HepG2 (cell line): Measurements from ENCODE around the gene FAM47B. TPM values are rescaled to one million over a fixed set of nuclear protein-coding genes. Genes with fewer than 3 reads are reported as not detected.

ENCODE experiments used
- ATAC-seq: fragments of 200-7000 bp; cut with Tn5 transposase; 3 replicates; pipeline ENCODE4 v1.9.1; 2020; ENCODE audit warnings: mild to moderate bottlenecking, moderate library complexity
- BruUV-seq: library from RNA; stranded (reverse); fragments of 400-500 nt; replicated peaks from 2 replicates; lab custom pipeline; 2021; lab: Mats Ljungman, UMichigan
- CTCF ChIA-PET: fragments of 300-600 bp; formaldehyde crosslinking; extraction: SDS; loops from one replicate; lab custom pipeline; 2021; ENCODE audit warnings: low total read pairs, inconsistent platforms, low intra/inter-chr PET ratio; lab: Yijun Ruan, JAX
- POLR2A ChIA-PET: fragments of 350-600 bp; sonication (Branson Sonifier 250); formaldehyde crosslinking; loops from one replicate; lab custom pipeline; 2020; ENCODE audit warnings: antibody characterized with exemption, inconsistent platforms; lab: Yijun Ruan, JAX
- DNase-seq: peaks from one replicate; pipeline ENCODE4 v3.0.0-alpha.2; 2015; ENCODE audit warnings: low spot score
- FAIRE-seq: peaks from 3 replicates; lab custom pipeline; 2011; peaks lifted over from hg19 to GRCh38; lab: Jason Lieb, UNC
- H2AFZ ChIP-seq: one replicate; pipeline ENCODE4 v1.6.1; 2011; ENCODE audit warnings: low read length, inconsistent platforms
- H3K27ac ChIP-seq: fragments of 300-600 bp; 3 replicates; pipeline ENCODE4 v1.8.0; 2011; ENCODE audit warnings: mixed run types, mild to moderate bottlenecking, mixed read lengths, low read length, inconsistent platforms; ENCODE audit not compliant: insufficient read depth; ENCODE audit errors: extremely low read length
- H3K27me3 ChIP-seq, 2 experiments: fragments of 200-600 bp in 1 of 2; 2 replicates in 1 of 2; 3 replicates in 1 of 2; pipeline versions ENCODE4 v1.6.0 to v1.8.0; 2011; ENCODE audit warnings: low read length in 2 of 2, mild to moderate bottlenecking in 2 of 2, moderate library complexity in 2 of 2, inconsistent platforms in 1 of 2; ENCODE audit not compliant: insufficient read depth in 2 of 2, control insufficient read depth in 1 of 2
- H3K36me3 ChIP-seq, 2 experiments: fragments of 200-600 bp in 1 of 2; replicated peaks in 1 of 2; 2 replicates in 1 of 2; 3 replicates in 1 of 2; pipeline versions ENCODE4 v1.5.1 to v1.8.0; 2011; ENCODE audit warnings: low read length in 2 of 2, inconsistent platforms in 1 of 2; ENCODE audit not compliant: insufficient read depth in 2 of 2, control insufficient read depth in 1 of 2
- H3K4me1 ChIP-seq: 2 replicates; pipeline ENCODE4 v1.5.1; 2012; ENCODE audit warnings: low read length, inconsistent platforms; ENCODE audit not compliant: insufficient read depth
- H3K4me2 ChIP-seq: 2 replicates; pipeline ENCODE4 v1.6.0; 2011; ENCODE audit warnings: low read depth, low read length, inconsistent platforms
- H3K4me3 ChIP-seq, 3 experiments: fragments of 200-600 bp in 1 of 3; sonication (generic), shearing (Covaris generic) in 1 of 3; replicated peaks in 1 of 3; 2 replicates each; pipeline ENCODE4 v1.5.1; 2011 to 2016; ENCODE audit warnings: low read length in 3 of 3, inconsistent platforms in 2 of 3, low read depth in 2 of 3, mild to moderate bottlenecking in 2 of 3, control low read depth in 1 of 3, mixed read lengths in 1 of 3; ENCODE audit not compliant: insufficient read depth in 1 of 3
- H3K79me2 ChIP-seq: one replicate; pipeline ENCODE4 v1.6.1; 2011; ENCODE audit warnings: low read length, inconsistent platforms; ENCODE audit not compliant: insufficient read depth
- H3K9ac ChIP-seq: 2 replicates; pipeline ENCODE4 v1.6.0; 2011; ENCODE audit warnings: mild to moderate bottlenecking, low read depth, low read length, inconsistent platforms; ENCODE audit not compliant: insufficient read depth
- H3K9me3 ChIP-seq: 2 replicates; pipeline ENCODE4 v1.5.1; 2012; ENCODE audit warnings: mild to moderate bottlenecking, low read length
- H4K20me1 ChIP-seq: 2 replicates; pipeline ENCODE4 v1.6.0; 2011; ENCODE audit warnings: inconsistent platforms, mild to moderate bottlenecking, low read length, moderate library complexity; ENCODE audit not compliant: insufficient read depth
- MYC ChIP-seq: sonication (generic); formaldehyde crosslinking; IDR thresholded peaks from 2 replicates; pipeline ENCODE4 v1.9.0; 2021; ENCODE audit warnings: missing genetic modification reagents, borderline replicate concordance
- PHF5A ChIP-seq: IDR thresholded peaks from one replicate; pipeline ENCODE4 v1.6.1; 2018; ENCODE audit warnings: low read depth, missing genetic modification reagents; ENCODE audit not compliant: unreplicated experiment
- RCOR2 ChIP-seq: IDR thresholded peaks from 2 replicates; pipeline ENCODE4 v1.6.1; 2016; ENCODE audit warnings: missing biosample characterization, missing genetic modification reagents
- TAF15 ChIP-seq: fragments of 200-400 bp; formaldehyde crosslinking; IDR thresholded peaks from one replicate; pipeline ENCODE4 v1.6.1; 2018; ENCODE audit warnings: mild to moderate bottlenecking, low read depth, low read length; ENCODE audit not compliant: poor library complexity, severe bottlenecking
- TBX3 ChIP-seq: fragments of 450-650 bp; IDR thresholded peaks from 2 replicates; pipeline ENCODE4 v1.6.1; 2017; ENCODE audit warnings: antibody characterized with exemption, mild to moderate bottlenecking, inconsistent platforms, borderline replicate concordance
- ZNF264 ChIP-seq: sonication (generic); formaldehyde crosslinking; IDR thresholded peaks from 2 replicates; pipeline ENCODE4 v1.4.0; 2020; ENCODE audit warnings: missing genetic modification reagents
- ZNF563 ChIP-seq: sonication (generic); formaldehyde crosslinking; IDR thresholded peaks from 2 replicates; pipeline ENCODE4 v1.8.0; 2022; ENCODE audit warnings: mild to moderate bottlenecking, moderate library complexity, missing genetic modification reagents
- ZNF670 ChIP-seq: sonication (generic); formaldehyde crosslinking; IDR thresholded peaks from 2 replicates; pipeline ENCODE4 v1.8.0; 2022; ENCODE audit warnings: mild to moderate bottlenecking, missing genetic modification reagents, borderline replicate concordance
- ZNF746 ChIP-seq: sonication (generic); formaldehyde crosslinking; IDR thresholded peaks from 2 replicates; pipeline ENCODE4 v1.8.0; 2022; ENCODE audit warnings: mild to moderate bottlenecking, missing genetic modification reagents
- WGBS: methylation state at CpG from one replicate; pipeline ENCODE4 v1.1.6; 2017; ENCODE audit warnings: low lambda C conversion rate; 5-methylcytosine and 5-hydroxymethylcytosine counted together
- in situ Hi-C: cut with HindIII; loops from 2 replicates; pipeline ENCODE4 v1.10.0; 2017; ENCODE audit warnings: low pct_unique_long_range_greater_than_20kb; ENCODE audit not compliant: extremely low pct_ligation_motif_present
- intact Hi-C: fragments of 100-400 bp; cut with micrococcal nuclease; formaldehyde crosslinking; loops from one replicate; pipeline ENCODE4 v1.10.0; 2022; ENCODE audit not compliant: unreplicated experiment
- polyA plus RNA-seq, 8 experiments: library from polyadenylated mRNA; depleted of rRNA in 3 of 8; stranded (reverse) in 7 of 8; unstranded in 1 of 8; fragments of >200 nt; fragmentation: Illumina TruSeq in 4 of 8; extraction: Trizol in 4 of 8; gene quantifications; 2 replicates each; pipeline versions ENCODE4 v1.2.1 to v1.2.3, GENCODE V29; 2011 to 2016; ENCODE audit warnings: low read depth in 4 of 8, missing spikeins in 1 of 8, mixed read lengths in 1 of 8; ENCODE audit not compliant: insufficient read depth in 1 of 8
- total RNA-seq, 5 experiments: library from RNA; depleted of rRNA; stranded (reverse); fragments of >200 nt; fragmentation: Illumina TruSeq; extraction: Trizol; gene quantifications; 2 replicates each; pipeline ENCODE4 v1.2.3, GENCODE V29; 2016; ENCODE audit warnings: low read depth in 1 of 5

Gene FAM47B
- total and polyA plus RNA-seq, 2 of the 13 experiments (the other 11 are each of a cell fraction or from before 2014, with no cell fraction given), result not detected

- H3K9me3 ChIP-seq, result peaks cover 11% of the 10 kb centered on the region
- no CpG with 5 or more reads among the region's 1 CpG for WGBS
- DNase-seq, result no peak
- no peaks in the 10 kb centered on the region for H3K79me2 ChIP-seq
- no TSS peak for BruUV-seq
- H2AFZ ChIP-seq, result no peak overlapping the region
- H4K20me1 ChIP-seq, result no peaks in the 10 kb centered on the region
- no peaks in the 10 kb centered on the region for H3K27me3 ChIP-seq
- intact Hi-C loops, result no loop called here
- H3K4me1 ChIP-seq, result no peaks in the 10 kb centered on the region
- no peak overlapping the region for H3K9ac ChIP-seq
- ChIA-PET CTCF (no interaction called here), POLR2A (no interaction called here)
- TF ChIP-seq MYC (no peak), RCOR2 (CRISPR knock-in tag) (no peak), TBX3 (no peak), ZNF746 (no peak), TAF15 (no peak), ZNF670 (no peak), PHF5A (CRISPR knock-in tag) (no peak), ZNF563 (CRISPR knock-in tag) (no peak), ZNF264 (CRISPR knock-in tag) (no peak)
- no peak overlapping the region for H3K27ac ChIP-seq
- FAIRE-seq, result no peak
- H3K36me3 ChIP-seq, result no peaks in the 10 kb centered on the region
- ATAC-seq, result no peak
- H3K4me2 ChIP-seq, result no peak overlapping the region
- no peak overlapping the region for H3K4me3 ChIP-seq
- in situ Hi-C loops, result no loop called here
These were observed 45.0 kb downstream of the FAM47B start for GRCh38 chrX:34987646-34988045.
